DND-41 (cell line): ENCODE results near the gene MINAR2.

Source experiments
- EZH2 ChIP-seq: IDR thresholded peaks from 3 replicates; pipeline ENCODE4 v1.6.1; 2012; ENCODE audit warnings: borderline replicate concordance, low read depth, mild to moderate bottlenecking, moderate library complexity, low read length, inconsistent platforms; ENCODE audit not compliant: severe bottlenecking
- TF ChIP-seq, protein P1 (sequence below): IDR thresholded peaks from 2 replicates; pipeline ENCODE4 v1.5.1; 2012; ENCODE audit warnings: borderline replicate concordance, low read length, moderate library complexity, mild to moderate bottlenecking; ENCODE audit not compliant: poor library complexity, severe bottlenecking; ENCODE audit errors: extremely low read depth

DNA sequence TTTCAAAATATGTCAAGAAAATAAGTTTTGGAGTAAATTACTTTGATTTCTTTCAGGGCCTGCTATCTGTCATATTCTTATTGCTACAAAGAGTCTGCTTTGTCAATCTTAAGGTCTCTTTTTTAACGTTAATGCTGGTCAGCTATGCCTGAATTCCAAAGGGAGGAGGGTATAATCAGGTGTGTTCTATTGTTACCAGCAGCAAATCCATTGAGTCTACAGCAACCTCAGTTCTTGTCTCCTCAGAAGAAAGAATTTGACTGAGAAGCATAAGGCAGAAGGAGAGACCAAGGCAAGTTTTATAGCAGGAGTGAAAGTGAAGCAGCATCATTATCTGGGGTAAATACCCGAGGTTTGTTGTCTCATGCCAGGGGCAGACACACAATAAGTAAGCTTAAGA is 23.7 kb upstream of the MINAR2 start:
- TF ChIP-seq, protein P1, sequence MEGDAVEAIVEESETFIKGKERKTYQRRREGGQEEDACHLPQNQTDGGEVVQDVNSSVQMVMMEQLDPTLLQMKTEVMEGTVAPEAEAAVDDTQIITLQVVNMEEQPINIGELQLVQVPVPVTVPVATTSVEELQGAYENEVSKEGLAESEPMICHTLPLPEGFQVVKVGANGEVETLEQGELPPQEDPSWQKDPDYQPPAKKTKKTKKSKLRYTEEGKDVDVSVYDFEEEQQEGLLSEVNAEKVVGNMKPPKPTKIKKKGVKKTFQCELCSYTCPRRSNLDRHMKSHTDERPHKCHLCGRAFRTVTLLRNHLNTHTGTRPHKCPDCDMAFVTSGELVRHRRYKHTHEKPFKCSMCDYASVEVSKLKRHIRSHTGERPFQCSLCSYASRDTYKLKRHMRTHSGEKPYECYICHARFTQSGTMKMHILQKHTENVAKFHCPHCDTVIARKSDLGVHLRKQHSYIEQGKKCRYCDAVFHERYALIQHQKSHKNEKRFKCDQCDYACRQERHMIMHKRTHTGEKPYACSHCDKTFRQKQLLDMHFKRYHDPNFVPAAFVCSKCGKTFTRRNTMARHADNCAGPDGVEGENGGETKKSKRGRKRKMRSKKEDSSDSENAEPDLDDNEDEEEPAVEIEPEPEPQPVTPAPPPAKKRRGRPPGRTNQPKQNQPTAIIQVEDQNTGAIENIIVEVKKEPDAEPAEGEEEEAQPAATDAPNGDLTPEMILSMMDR: no peak
- no peak for TF ChIP-seq EZH2
